Lung (tissue), 12 donors: Measurements from ENCODE around the gene GRK6. TPM values are rescaled to one million over a fixed set of nuclear protein-coding genes. Genes with fewer than 3 reads are reported as not detected.

Experiments used
- ATAC-seq: fragments of 200-7000 bp; cut with Tn5 transposase; one replicate; pipeline ENCODE4 v1.9.1; 2020; ENCODE audit warnings: moderate number of reproducible peaks; ENCODE audit not compliant: insufficient read depth, low FRiP score
- DNase-seq, 3 donors: peaks; one replicate each; pipeline ENCODE4 v3.0.0-alpha.2; 2013 to 2017
- H3K27ac ChIP-seq, 2 donors: one replicate each; pipeline ENCODE4 v1.5.1; 2013; ENCODE audit warnings: mild to moderate bottlenecking in 2 of 2, moderate library complexity in 2 of 2, control low read depth in 1 of 2, inconsistent platforms in 1 of 2, low read depth in 1 of 2, low read length in 1 of 2
- H3K27me3 ChIP-seq, 3 donors: one replicate each; pipeline ENCODE4 v1.5.1; 2013; ENCODE audit warnings: low read length in 2 of 3; ENCODE audit not compliant: control insufficient read depth in 3 of 3, insufficient read depth in 3 of 3
- H3K36me3 ChIP-seq, 4 donors: one replicate each; pipeline ENCODE4 v1.5.1; 2013; ENCODE audit warnings: low read length in 4 of 4, mild to moderate bottlenecking in 1 of 4, moderate library complexity in 1 of 4; ENCODE audit not compliant: control insufficient read depth in 4 of 4, insufficient read depth in 4 of 4
- H3K4me1 ChIP-seq, 5 donors: one replicate each; pipeline ENCODE4 v1.5.1; 2013; ENCODE audit warnings: low read length in 5 of 5, mild to moderate bottlenecking in 2 of 5, moderate library complexity in 1 of 5; ENCODE audit not compliant: control insufficient read depth in 5 of 5, insufficient read depth in 5 of 5
- H3K4me3 ChIP-seq: one replicate; pipeline ENCODE4 v1.5.1; 2013; ENCODE audit warnings: mild to moderate bottlenecking, control low read depth, moderate library complexity
- H3K9ac ChIP-seq, 2 donors: one replicate each; pipeline ENCODE4 v1.5.1; 2013; ENCODE audit warnings: low read length in 2 of 2, control low read depth in 1 of 2; ENCODE audit not compliant: insufficient read depth in 1 of 2
- H3K9me3 ChIP-seq, 4 donors: one replicate each; pipeline ENCODE4 v1.5.1; 2013; ENCODE audit warnings: low read length in 3 of 4, mild to moderate bottlenecking in 1 of 4, moderate library complexity in 1 of 4; ENCODE audit not compliant: control insufficient read depth in 4 of 4, insufficient read depth in 3 of 4
- WGBS, 2 donors: extraction: QIAGEN DNeasy Blood & Tissue Kit; methylation state at CpG; one replicate each; pipeline ENCODE4 v1.1.7; 2013; 5-methylcytosine and 5-hydroxymethylcytosine counted together
- polyA plus RNA-seq, 2 donors: library from polyadenylated mRNA; stranded (reverse); fragments of 200-250 nt; gene quantifications; one replicate each; pipeline ENCODE4 v1.2.1, GENCODE V29; 2013
- total RNA-seq, 2 donors: library from RNA; depleted of rRNA in 1 of 2; stranded (reverse); fragments of >200 nt in 1 of 2; gene quantifications; one replicate each; pipeline ENCODE4 v1.2.1, GENCODE V29; 2014 to 2021
- TF ChIP-seq, protein P1 (sequence below): IDR thresholded peaks from 2 replicates; pipeline ENCODE4 v1.5.1; 2012; ENCODE audit warnings: mild to moderate bottlenecking; ENCODE audit errors: control extremely low read depth, extremely low read depth
- donor health status: control.
- donor health status: control.
- donor health status: Bipolar disorder and iron deficiency.
- donor health status: healthy.
- donor health status: DM: yes; HTN: yes; CAD: no.

The GRK6 gene
- total and polyA plus RNA-seq, 4 donors, result 20.7 to 68.0 (median 40.3) TPM

- WGBS, 2 donors, result 85 to 89% methylated on average over 9 of the region's 9 CpGs
- H3K4me3 ChIP-seq, result no peak within 1 kb of the TSS
- peaks cover 0 to 6% (median 0%) of the 10 kb centered on the region in 5 donors for H3K4me1 ChIP-seq
- H3K36me3 ChIP-seq, result no peaks in the 10 kb centered on the region
- no peak within 1 kb of the TSS for H3K9ac ChIP-seq
- no peak for ATAC-seq
- no peak within 1 kb of the TSS for H3K27ac ChIP-seq
- no peaks in the 10 kb centered on the region for H3K9me3 ChIP-seq
- H3K27me3 ChIP-seq, result peaks cover 0 to 3% (median 0%) of the 10 kb centered on the region in 3 donors
- TF ChIP-seq, protein P1, sequence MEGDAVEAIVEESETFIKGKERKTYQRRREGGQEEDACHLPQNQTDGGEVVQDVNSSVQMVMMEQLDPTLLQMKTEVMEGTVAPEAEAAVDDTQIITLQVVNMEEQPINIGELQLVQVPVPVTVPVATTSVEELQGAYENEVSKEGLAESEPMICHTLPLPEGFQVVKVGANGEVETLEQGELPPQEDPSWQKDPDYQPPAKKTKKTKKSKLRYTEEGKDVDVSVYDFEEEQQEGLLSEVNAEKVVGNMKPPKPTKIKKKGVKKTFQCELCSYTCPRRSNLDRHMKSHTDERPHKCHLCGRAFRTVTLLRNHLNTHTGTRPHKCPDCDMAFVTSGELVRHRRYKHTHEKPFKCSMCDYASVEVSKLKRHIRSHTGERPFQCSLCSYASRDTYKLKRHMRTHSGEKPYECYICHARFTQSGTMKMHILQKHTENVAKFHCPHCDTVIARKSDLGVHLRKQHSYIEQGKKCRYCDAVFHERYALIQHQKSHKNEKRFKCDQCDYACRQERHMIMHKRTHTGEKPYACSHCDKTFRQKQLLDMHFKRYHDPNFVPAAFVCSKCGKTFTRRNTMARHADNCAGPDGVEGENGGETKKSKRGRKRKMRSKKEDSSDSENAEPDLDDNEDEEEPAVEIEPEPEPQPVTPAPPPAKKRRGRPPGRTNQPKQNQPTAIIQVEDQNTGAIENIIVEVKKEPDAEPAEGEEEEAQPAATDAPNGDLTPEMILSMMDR, result no peak
- DNase-seq, result no peak
Measured at GRCh38 chr5:177409043-177409801, 17.3 kb upstream of the GRK6 start, which contains the start of gene F12. Gene F12, minus strand, starts transcription at chr5:177409564. Its CDS starts 37 bp downstream, at chr5:177409527.

DNA sequence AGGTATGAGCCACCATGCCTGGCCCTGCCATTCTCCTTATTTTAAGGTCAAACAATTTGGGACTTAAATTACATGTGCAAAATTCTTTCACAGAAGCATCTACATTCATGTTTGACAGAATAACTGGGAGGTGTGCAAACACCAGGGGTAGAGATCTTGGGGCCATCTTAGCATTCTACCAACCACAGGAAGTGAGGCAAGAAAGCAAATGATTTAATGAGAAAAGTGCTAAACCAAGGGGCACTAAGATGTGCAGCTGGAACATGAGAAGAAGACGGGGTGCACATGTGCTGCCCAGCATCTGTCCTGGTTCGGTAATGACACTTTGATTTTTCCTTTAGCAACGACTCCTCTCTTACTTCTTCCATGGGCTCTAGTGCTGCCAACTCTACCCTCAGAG, 15.9 kb upstream of the GRK6 start:
- ATAC-seq, result no peak
- H3K27ac ChIP-seq, result no peak overlapping the region
- 35 to 63% methylated on average over 3 of the region's 3 CpGs for WGBS, 2 donors
- no peaks in the 10 kb centered on the region for H3K36me3 ChIP-seq
- H3K9ac ChIP-seq, result no peak overlapping the region
- TF ChIP-seq, protein P1, result no peak
- H3K9me3 ChIP-seq, result no peaks in the 10 kb centered on the region
- H3K4me3 ChIP-seq, result no peak overlapping the region
- no peak for DNase-seq
- peaks cover 0 to 3% (median 0%) of the 10 kb centered on the region in 3 donors for H3K27me3 ChIP-seq
- no peaks in the 10 kb centered on the region for H3K4me1 ChIP-seq

GRCh38 chr5:177412603-177413233, 13.8 kb upstream of the GRK6 start:
- Histone ChIP-seq H3K9me3 (no peaks in the 10 kb centered on the region), H3K9ac (no peak overlapping the region), H3K4me1 (no peaks in the 10 kb centered on the region), H3K4me3 (no peak overlapping the region), H3K27me3 (peaks cover 0 to 3% (median 0%) of the 10 kb centered on the region in 3 donors), H3K36me3 (no peaks in the 10 kb centered on the region), H3K27ac (no peak overlapping the region)
- 74 to 85% methylated on average over 8 of the region's 8 CpGs for WGBS, 2 donors
- DNase-seq (no peak), ATAC-seq (no peak)
- TF ChIP-seq, protein P1, result no peak
